Endothelial cell of umbilical vein (primary cell): ENCODE results near the gene BIRC6. TPM values are rescaled to one million over a fixed set of nuclear protein-coding genes. Genes with fewer than 3 reads are reported as not detected.
"Not testable (repeated sequence)": the region's sequence is repeated elsewhere in the genome, so short reads cannot be mapped to it uniquely, and the experiment has no call there.

ENCODE experiments used
- BruUV-seq: library from RNA; stranded (reverse); fragments of 400-500 nt; replicated peaks from 2 replicates; lab custom pipeline; 2021; lab: Mats Ljungman, UMichigan
- CTCF ChIA-PET: fragments of 300-600, 350-600 bp; sonication (Branson Sonifier 250); formaldehyde crosslinking; loops from one replicate; lab custom pipeline; 2021; ENCODE audit warnings: antibody characterized with exemption, inconsistent platforms; lab: Charles Lee
- POLR2A ChIA-PET: fragments of 300-600, 350-600 bp; sonication (Branson Sonifier 250); formaldehyde crosslinking; loops from one replicate; lab custom pipeline; 2021; ENCODE audit warnings: antibody characterized with exemption, inconsistent platforms; lab: Charles Lee
- DNase-seq: peaks from one replicate; pipeline ENCODE4 v3.0.0-alpha.2; 2011; ENCODE audit warnings: low read depth, low spot score
- FAIRE-seq: peaks from 2 replicates; lab custom pipeline; 2011; peaks lifted over from hg19 to GRCh38; lab: Jason Lieb, UNC
- H2AFZ ChIP-seq: 2 replicates; pipeline ENCODE4 v1.6.0; 2012; ENCODE audit warnings: low read depth, low read length, control low read depth, inconsistent platforms
- H3K27ac ChIP-seq: 2 replicates; pipeline ENCODE4 v1.5.1; 2011; ENCODE audit warnings: low read depth, mild to moderate bottlenecking, control low read depth, low read length, moderate library complexity; ENCODE audit not compliant: insufficient read depth
- H3K27me3 ChIP-seq, 2 experiments: 2 replicates each; pipeline versions ENCODE4 v1.6.0 to v1.6.1; 2011; ENCODE audit warnings: low read length in 2 of 2, mixed read lengths in 1 of 2; ENCODE audit not compliant: control insufficient read depth in 2 of 2, insufficient read depth in 2 of 2
- H3K36me3 ChIP-seq, 2 experiments: 2 replicates in 1 of 2; 3 replicates in 1 of 2; pipeline ENCODE4 v1.5.1; 2011; ENCODE audit warnings: low read length in 2 of 2, mild to moderate bottlenecking in 1 of 2, moderate library complexity in 1 of 2; ENCODE audit not compliant: control insufficient read depth in 2 of 2, insufficient read depth in 2 of 2; ENCODE audit errors: extremely low read depth in 1 of 2
- H3K4me1 ChIP-seq: 3 replicates; pipeline ENCODE4 v1.5.1; 2011; ENCODE audit warnings: mild to moderate bottlenecking, low read length; ENCODE audit not compliant: control insufficient read depth, insufficient read depth; ENCODE audit errors: extremely low read depth
- H3K4me2 ChIP-seq: 2 replicates; pipeline ENCODE4 v1.6.1; 2011; ENCODE audit warnings: low read length, control low read depth, mixed read lengths; ENCODE audit not compliant: insufficient read depth
- H3K4me3 ChIP-seq, 3 experiments: fragments of 200-600 bp in 1 of 3; sonication (generic), shearing (Covaris generic) in 1 of 3; replicated peaks in 1 of 3; 2 replicates each; pipeline ENCODE4 v1.5.1; 2011 to 2016; ENCODE audit warnings: control low read depth in 3 of 3, low read length in 3 of 3, mild to moderate bottlenecking in 2 of 3, inconsistent platforms in 1 of 3, low read depth in 1 of 3, moderate library complexity in 1 of 3; ENCODE audit not compliant: insufficient read depth in 1 of 3
- H3K79me2 ChIP-seq: 2 replicates; pipeline ENCODE4 v1.6.0; 2012; ENCODE audit warnings: low read length, inconsistent platforms; ENCODE audit not compliant: control insufficient read depth, insufficient read depth
- H3K9ac ChIP-seq: replicated peaks from 2 replicates; pipeline ENCODE3; 2011; ENCODE audit warnings: low read length, control low read depth; ENCODE audit not compliant: insufficient read depth; ENCODE audit errors: extremely low read depth
- H3K9me1 ChIP-seq: replicated peaks from 3 replicates; pipeline ENCODE4 v1.6.0; 2011; ENCODE audit warnings: mild to moderate bottlenecking, low read length; ENCODE audit not compliant: control insufficient read depth, insufficient read depth; ENCODE audit errors: extremely low read depth
- H3K9me3 ChIP-seq: replicated peaks from 2 replicates; pipeline ENCODE4 v1.5.1; 2012; ENCODE audit warnings: low read length, inconsistent platforms; ENCODE audit not compliant: control insufficient read depth, insufficient read depth
- H4K20me1 ChIP-seq: replicated peaks from 2 replicates; pipeline ENCODE3; 2011; ENCODE audit warnings: mild to moderate bottlenecking, low read length; ENCODE audit not compliant: control insufficient read depth, insufficient read depth; ENCODE audit errors: extremely low read depth
- CTCF ChIP-seq, 2 donors: IDR thresholded peaks; 1 replicate in 1 of 2; 2 replicates in 1 of 2; pipeline ENCODE4 v1.5.1; 2011; ENCODE audit warnings: low read length in 2 of 2, mild to moderate bottlenecking in 2 of 2, moderate library complexity in 2 of 2, control low read depth in 1 of 2, inconsistent platforms in 1 of 2, low read depth in 1 of 2; ENCODE audit not compliant: insufficient read depth in 1 of 2; ENCODE audit errors: extremely low read depth in 1 of 2
- EZH2 ChIP-seq: IDR thresholded peaks from 2 replicates; pipeline ENCODE4 v1.6.1; 2012; ENCODE audit warnings: borderline replicate concordance, low read depth, mild to moderate bottlenecking, moderate library complexity, low read length, inconsistent platforms; ENCODE audit not compliant: severe bottlenecking
- FOS ChIP-seq: IDR thresholded peaks from 2 replicates; pipeline ENCODE4 v1.6.1; 2011; ENCODE audit warnings: mild to moderate bottlenecking, low read length, moderate library complexity, borderline replicate concordance; ENCODE audit not compliant: insufficient read depth
- MAX ChIP-seq: IDR thresholded peaks from 2 replicates; pipeline ENCODE4 v1.6.1; 2011; ENCODE audit not compliant: insufficient read depth, insufficient read length
- MYC ChIP-seq: IDR thresholded peaks from one replicate; pipeline ENCODE4 v1.6.1; 2011; ENCODE audit warnings: mild to moderate bottlenecking, low read depth, low read length
- POLR2A ChIP-seq: IDR thresholded peaks from 2 replicates; pipeline ENCODE4 v1.6.1; 2012; ENCODE audit warnings: low read depth, mild to moderate bottlenecking, control low read depth, low read length
- POLR2AphosphoS5 ChIP-seq: IDR thresholded peaks from 2 replicates; pipeline ENCODE4 v1.6.1; 2012; ENCODE audit warnings: low read depth, mild to moderate bottlenecking, control low read depth, low read length, moderate library complexity; ENCODE audit not compliant: insufficient read depth
- dilution Hi-C: fragments of 300-500 bp; cut with MboI; formaldehyde crosslinking; loops from one replicate; pipeline ENCODE4 v1.15.0; 2019; ENCODE audit warnings: low sequenced_read_pairs; ENCODE audit not compliant: extremely low pct_ligation_motif_present
- intact Hi-C: fragments of 100-400 bp; cut with micrococcal nuclease; formaldehyde crosslinking; loops from one replicate; pipeline ENCODE4 v1.10.0; 2022
- polyA plus RNA-seq, 4 experiments: library from polyadenylated mRNA; depleted of rRNA in 3 of 4; stranded (reverse) in 3 of 4; unstranded in 1 of 4; fragments of >200 nt; gene quantifications; 2 replicates each; pipeline versions ENCODE4 v1.2.1 to v1.2.3, GENCODE V29; 2011 to 2012; ENCODE audit warnings: missing spikeins in 1 of 4
- total RNA-seq: library from RNA; stranded (reverse); gene quantifications from 2 replicates; pipeline ENCODE4 v1.2.3, GENCODE V29; 2021

Gene BIRC6
- total and polyA plus RNA-seq, 2 donors (not counting 3 experiments of a cell fraction or from before 2014, with no cell fraction given): 34.2 to 83.1 TPM

GRCh38 chr2:32457814-32458213 is 101.0 kb downstream of the BIRC6 start:
- peaks cover 2% of the 10 kb centered on the region for H4K20me1 ChIP-seq
- H3K4me1 ChIP-seq: peaks cover 6% of the 10 kb centered on the region
- TF ChIP-seq POLR2A (no peak), CTCF (IDR thresholded peaks at IDR 0.05; ENCODE audit: extremely low read depth in 1 of 2, insufficient read depth in 1 of 2, low read depth in 1 of 2, low read length in 2 of 2) (no peak), FOS (no peak), MYC (no peak), POLR2AphosphoS5 (no peak), EZH2 (no peak), MAX (no peak)
- H3K4me2 ChIP-seq: no peak overlapping the region
- no peak overlapping the region for H3K9ac ChIP-seq
- POLR2A ChIA-PET: no interaction called here
- no peaks in the 10 kb centered on the region for H3K9me1 ChIP-seq
- peaks cover 18% of the 10 kb centered on the region for H3K79me2 ChIP-seq
- H3K27me3 ChIP-seq: no peaks in the 10 kb centered on the region
- BruUV-seq: no TSS peak
- no peaks in the 10 kb centered on the region for H3K36me3 ChIP-seq
- H3K4me3 ChIP-seq: no peak overlapping the region
- FAIRE-seq: no peak
- DNase-seq: no peak
- CTCF ChIA-PET: no interaction called here
- H2AFZ ChIP-seq: no peak overlapping the region
- H3K9me3 ChIP-seq: no peaks in the 10 kb centered on the region
- dilution Hi-C loops (no loop called here), intact Hi-C loops (no loop called here)
- H3K27ac ChIP-seq: no peak overlapping the region

- DNase-seq, FAIRE-seq, H3K36me3 ChIP-seq, H3K9ac ChIP-seq, H3K9me1 ChIP-seq, H3K4me2 ChIP-seq, H3K27me3 ChIP-seq, H3K9me3 ChIP-seq, H3K4me3 ChIP-seq, H3K4me1 ChIP-seq, H4K20me1 ChIP-seq, POLR2A ChIA-PET, intact Hi-C loops, BruUV-seq, H2AFZ ChIP-seq, dilution Hi-C loops, H3K27ac ChIP-seq: not testable (repeated sequence)
- peaks cover 16% of the 10 kb centered on the region for H3K79me2 ChIP-seq
- CTCF ChIA-PET: interaction anchor here (0.7 kb wide), 1 partner anchor 9 kb away, joined by 3 read pairs; no protein-coding TSS in a partner anchor
These were observed 104.0 kb downstream of the BIRC6 start for GRCh38 chr2:32460861-32461260.
